ENCODE data around the gene SLC7A5. TPM values are rescaled to one million over a fixed set of nuclear protein-coding genes. Genes with fewer than 3 reads are reported as not detected.
"Not testable (repeated sequence)": the region's sequence is repeated elsewhere in the genome, so short reads cannot be mapped to it uniquely, and the experiment has no call there.

The SLC7A5 gene
- polyA plus RNA-seq, 4 donors, result 2.9 to 14.9 (median 5.2) TPM

DNA sequence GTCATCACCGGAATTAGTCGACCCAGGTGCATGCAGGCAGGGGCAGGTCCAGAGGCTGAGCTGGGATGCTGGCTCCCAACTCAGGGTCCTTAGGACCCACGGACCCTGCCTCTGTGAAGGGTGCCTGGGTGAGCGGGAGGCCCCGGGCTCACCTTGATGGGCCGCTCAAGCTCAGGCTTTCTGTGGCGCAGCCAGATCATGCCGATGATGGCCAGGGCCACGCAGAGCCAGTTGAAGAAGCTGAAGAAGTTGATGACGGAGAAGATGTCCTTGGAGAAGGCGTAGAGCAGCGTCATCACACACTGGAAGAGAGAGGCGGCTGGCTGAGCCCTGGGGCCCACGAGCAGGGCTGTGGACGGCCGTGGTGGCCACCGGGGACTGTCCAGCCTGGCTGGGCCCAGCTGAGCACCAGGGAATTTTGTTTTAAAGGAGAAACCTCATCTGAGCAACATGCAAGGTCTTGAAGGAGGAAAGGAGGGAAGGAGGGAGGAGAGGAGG is 32.9 kb downstream of the SLC7A5 start:
- no peak for DNase-seq (ENCODE audit: low read depth in 4 of 4, low spot score in 2 of 4)

- DNase-seq (ENCODE audit: low read depth in 4 of 4, low spot score in 2 of 4), result no peak
Measured at GRCh38 chr16:87835882-87836331, 33.4 kb downstream of the SLC7A5 start.

- DNase-seq (ENCODE audit: low read depth in 4 of 4, low spot score in 2 of 4), result no peak
Measured at GRCh38 chr16:87834668-87835473, 34.4 kb downstream of the SLC7A5 start.

DNA sequence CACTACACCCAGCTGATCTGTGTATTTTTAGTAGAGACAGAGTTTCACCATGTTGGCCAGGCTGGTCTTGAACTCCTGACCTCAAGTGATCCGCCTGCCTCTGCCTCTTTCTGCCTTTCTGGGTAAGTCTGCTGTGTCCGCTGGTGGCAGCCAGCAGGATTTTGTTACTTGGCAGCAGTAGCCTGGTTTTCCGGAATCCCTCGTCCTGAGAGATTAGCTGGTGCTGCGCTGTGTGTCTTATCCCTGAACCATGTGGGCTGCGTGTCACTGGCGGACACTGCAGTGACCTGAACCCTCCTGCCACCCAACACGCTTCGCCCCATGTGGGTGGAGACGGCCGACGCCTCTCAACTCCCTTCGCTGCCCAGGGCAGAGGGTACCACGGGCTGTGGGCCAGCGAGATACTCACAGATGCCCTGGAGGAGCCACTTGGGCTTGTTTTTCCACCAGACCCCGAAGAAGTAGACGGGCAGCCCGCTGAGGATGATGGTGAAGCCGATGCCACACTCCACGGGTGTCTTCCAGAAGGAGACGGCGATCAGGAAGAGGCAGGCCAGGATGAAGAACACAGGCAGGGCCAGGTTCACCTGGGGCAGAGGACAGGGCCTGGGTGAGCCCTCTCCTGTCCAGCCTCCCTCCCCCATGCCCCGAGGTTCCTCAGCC is 35.2 kb downstream of the SLC7A5 start:
- no peak for DNase-seq (ENCODE audit: low read depth in 4 of 4, low spot score in 2 of 4)

- no peak for DNase-seq (ENCODE audit: low read depth in 4 of 4, low spot score in 2 of 4)
Measured at GRCh38 chr16:87833548-87833947, 35.8 kb downstream of the SLC7A5 start.

- no peak for DNase-seq (ENCODE audit: low read depth in 4 of 4, low spot score in 2 of 4)
Measured at GRCh38 chr16:87832741-87833502, 36.4 kb downstream of the SLC7A5 start.

DNA sequence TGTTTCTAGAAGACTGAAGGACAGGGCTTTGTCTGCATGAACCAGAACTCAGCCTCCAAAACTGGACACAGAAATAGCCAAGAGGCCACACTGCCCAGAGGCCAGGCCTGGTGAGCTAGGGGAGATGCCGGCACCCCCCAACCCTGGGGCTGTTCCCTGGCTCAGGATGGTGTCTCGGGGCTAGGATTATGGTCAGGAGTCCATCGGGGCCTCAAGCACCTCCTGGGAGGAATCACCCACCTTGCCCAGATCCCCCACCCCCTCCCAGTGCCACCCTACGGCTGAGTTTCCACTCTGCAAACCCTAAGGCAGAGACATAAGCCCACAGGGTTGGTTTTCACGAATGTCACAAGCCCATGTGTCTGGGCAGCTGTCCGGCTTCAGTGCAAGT is 37.2 kb downstream of the SLC7A5 start:
- no peak for DNase-seq (ENCODE audit: low read depth in 4 of 4, low spot score in 2 of 4)

DNA sequence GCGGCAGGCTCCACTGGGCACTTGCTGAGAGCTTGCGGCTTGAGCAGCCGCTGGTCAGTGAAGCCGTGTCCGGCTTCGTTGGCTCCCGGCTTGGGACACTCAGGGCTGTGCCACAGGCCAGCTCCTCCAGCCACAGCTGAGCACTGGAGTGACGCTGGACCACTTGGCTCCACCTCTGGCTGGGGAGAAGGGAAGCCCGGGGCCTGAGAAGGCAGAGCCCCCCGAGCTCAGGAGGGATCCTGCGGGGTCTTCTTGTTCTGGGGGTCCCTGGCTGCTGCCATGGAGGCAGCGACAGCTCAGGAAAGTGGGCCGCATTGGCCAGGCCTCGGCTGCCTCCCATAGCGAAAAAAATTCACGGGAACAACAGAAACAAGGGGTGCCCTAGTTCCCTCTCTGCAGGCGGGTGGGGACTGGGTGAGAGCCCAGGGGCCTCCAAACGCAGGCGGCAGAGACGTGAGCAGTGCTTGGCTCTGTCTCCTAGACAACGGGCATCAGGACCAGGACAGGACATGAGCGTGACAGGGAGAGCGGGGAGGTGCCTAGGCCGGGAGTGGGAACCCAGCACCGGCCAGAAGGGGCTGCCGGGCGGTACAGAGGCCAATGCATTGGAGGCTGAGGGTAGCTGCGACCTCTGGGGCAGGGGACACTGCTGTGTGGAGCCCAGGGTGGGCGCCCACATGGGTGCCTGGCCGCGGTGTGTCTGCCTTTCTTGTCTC is 37.7 kb downstream of the SLC7A5 start:
- no peak for DNase-seq (ENCODE audit: low read depth in 4 of 4, low spot score in 2 of 4)

DNA sequence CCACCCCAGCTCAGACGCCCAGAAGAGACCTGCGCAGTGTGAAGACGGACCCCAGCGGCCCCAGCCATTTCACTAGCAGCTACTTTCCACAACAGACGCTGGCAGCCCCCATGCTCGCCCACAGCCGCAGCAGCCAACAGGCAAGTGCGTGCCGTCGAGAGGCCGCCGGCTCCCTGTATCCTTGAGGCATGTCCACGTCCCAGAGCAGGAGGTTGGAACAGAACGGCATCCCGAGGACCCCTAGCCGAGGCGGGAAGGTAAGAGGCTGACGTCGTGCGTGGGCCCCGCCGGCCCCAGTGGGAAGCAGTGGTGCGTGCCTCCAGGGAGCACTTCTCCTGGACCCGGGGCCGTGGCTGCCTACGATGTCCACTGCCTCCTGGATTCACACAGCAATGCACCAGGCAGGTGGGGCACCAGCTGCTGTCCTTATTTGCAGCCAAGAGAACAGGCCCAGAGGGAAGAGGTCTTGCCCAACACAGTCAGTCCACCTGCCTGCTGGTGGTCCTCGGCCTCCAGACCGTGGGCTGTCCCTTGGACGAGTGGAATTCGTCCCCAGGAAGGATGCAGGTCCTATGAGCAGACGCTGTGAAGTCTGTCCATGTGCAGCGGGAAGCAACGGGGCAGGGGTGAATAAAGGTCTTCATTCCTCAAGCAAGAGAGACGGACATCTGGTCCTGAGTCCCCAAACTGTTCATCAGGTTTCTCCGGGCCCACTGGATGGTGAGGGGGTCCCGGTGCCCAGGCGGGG is 38.5 kb downstream of the SLC7A5 start:
- DNase-seq (ENCODE audit: low read depth in 4 of 4, low spot score in 2 of 4), result no peak

DNA sequence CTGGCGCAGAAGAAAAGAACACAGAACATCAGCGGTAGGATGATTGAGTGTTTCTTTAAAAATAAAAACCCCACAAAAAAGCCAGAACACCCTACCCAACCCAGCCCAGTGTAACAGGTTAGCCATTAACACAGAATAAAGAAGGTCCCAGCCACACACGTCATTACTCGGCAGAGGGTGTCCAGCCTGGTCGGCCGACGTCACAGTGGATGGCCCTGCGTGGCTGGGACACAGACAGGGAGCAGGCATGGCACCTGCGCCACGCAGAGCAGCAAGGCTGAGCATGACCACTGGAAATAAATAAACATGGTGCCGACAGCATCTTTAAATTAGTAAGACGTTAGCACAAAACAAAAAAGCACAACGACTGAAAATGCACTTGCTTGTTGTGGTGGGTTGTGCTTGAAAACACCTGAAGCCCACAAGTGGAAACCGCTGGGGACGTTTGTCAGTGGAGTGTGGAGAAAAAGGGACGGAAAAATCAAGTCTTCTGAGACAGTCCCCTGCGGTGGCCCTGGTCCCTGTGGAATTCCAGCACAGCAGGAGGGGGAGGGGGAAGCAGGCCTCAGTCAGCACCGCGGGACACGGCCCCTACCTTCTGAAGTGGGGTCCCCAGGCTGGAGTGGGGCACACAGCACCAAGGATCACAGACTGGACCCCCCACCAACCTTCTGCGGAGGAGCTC is 39.2 kb downstream of the SLC7A5 start:
- no peak for DNase-seq (ENCODE audit: low read depth in 4 of 4, low spot score in 2 of 4)

DNA sequence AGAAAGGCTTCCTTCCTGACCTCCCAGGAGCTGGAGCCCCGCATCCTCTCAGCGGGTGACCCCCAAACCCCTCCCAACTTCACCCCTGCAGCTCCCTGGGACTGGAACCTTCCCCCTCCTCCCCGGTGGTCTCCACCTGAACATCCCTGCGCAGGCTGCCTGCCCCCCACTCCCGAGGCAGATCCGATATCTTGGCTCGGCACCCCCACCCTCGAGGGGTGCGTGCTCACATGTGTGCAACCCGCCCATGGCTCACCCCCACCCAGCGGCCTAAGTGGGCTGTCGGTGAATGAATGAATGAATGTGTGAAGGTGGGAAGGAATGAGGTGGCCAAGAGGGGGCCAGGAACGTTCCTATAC is 39.7 kb downstream of the SLC7A5 start:
- DNase-seq (ENCODE audit: low read depth in 4 of 4, low spot score in 2 of 4), result no peak

DNA sequence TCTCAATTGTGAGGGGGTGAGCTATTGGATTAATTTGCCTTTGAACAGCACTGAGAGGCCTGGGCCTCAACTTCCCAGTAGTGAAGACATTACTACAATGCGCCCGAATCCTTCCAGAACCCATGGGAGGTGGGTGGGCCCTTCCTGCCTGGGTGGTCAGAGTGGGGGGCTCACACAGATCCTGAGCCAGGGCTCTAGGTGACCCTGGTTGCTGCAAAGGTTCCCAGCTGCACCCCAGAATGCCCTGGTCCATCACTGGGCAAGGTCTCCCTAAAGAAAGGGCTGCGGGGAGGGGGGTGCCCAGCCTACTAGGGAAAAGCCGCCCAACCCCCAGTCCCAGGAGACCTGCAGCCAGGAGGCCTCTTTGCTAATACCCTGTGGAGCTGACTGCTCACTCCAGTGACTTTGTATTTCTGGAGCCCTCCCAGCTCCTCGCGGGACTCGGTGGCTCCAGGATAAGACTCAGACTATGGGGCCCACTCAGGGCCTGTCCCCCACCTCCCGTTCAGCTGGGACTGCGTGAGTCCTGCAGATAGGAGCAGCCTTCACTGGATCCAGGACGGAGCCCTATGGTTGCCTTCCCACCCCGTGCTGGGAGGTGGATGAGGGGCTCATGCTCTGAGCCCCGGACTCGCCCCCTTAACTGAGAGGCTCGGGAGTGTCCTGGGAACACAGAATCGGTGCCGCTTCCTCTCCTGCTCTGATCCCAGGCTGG is 40.2 kb downstream of the SLC7A5 start:
- DNase-seq (ENCODE audit: low read depth in 4 of 4, low spot score in 2 of 4), result no peak

- no peak for DNase-seq (ENCODE audit: low read depth in 4 of 4, low spot score in 2 of 4)
Measured at GRCh38 chr16:87828071-87828906, 41.0 kb downstream of the SLC7A5 start.

- not testable (repeated sequence) for DNase-seq (ENCODE audit: low read depth in 4 of 4, low spot score in 2 of 4)
Measured at GRCh38 chr16:87827588-87827915, 41.8 kb downstream of the SLC7A5 start.

- no peak for DNase-seq (ENCODE audit: low read depth in 4 of 4, low spot score in 2 of 4)
Measured at GRCh38 chr16:87826798-87827587, 42.3 kb downstream of the SLC7A5 start.

DNA sequence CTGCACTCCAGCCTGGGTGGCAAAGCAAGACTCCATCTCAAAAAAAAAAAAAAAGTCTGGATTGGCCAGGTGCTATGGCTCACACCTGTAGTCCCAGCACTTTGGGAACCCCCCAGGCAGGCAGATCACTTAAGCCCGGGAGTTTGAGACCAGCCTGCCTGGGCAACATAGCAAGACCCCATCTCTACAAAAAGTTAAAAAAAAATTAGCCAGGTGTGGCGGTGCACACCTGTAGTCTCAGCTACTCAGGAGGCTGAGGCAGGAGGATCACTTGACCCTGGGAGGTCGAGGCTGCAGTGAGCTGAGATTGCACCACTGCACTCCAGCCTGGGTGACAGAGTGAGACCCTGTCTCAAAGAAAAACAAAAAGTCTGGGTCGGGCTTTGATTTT is 42.9 kb downstream of the SLC7A5 start:
- DNase-seq (ENCODE audit: low read depth in 4 of 4, low spot score in 2 of 4), result not testable (repeated sequence)

- not testable (repeated sequence) for DNase-seq (ENCODE audit: low read depth in 4 of 4, low spot score in 2 of 4)
Measured at GRCh38 chr16:87825842-87826120, 43.5 kb downstream of the SLC7A5 start.

All from left renal cortex interstitium (tissue), 4 donors.